WERI-Rb-1 (cell line): Measurements from ENCODE around the gene SEMA4D.

Source experiments
- DNase-seq: peaks from one replicate; pipeline ENCODE4 v3.0.0-alpha.2; 2020
- H3K27ac ChIP-seq: fragments of 250-450 bp; sonication (Bioruptor Pico); 2 replicates; pipeline ENCODE4 v1.5.1; 2020; ENCODE audit warnings: mild to moderate bottlenecking, moderate library complexity
- H3K27me3 ChIP-seq: fragments of 250-450 bp; sonication (Bioruptor Pico); 2 replicates; pipeline ENCODE4 v1.5.1; 2021; ENCODE audit warnings: mild to moderate bottlenecking, low read depth, moderate library complexity; ENCODE audit not compliant: insufficient read depth, severe bottlenecking
- H3K36me3 ChIP-seq: fragments of 250-450 bp; sonication (Bioruptor Pico); 2 replicates; pipeline ENCODE4 v1.5.1; 2020; ENCODE audit warnings: mild to moderate bottlenecking, moderate library complexity
- H3K4me3 ChIP-seq: 2 replicates; pipeline ENCODE4 v1.5.1; 2011; ENCODE audit warnings: low read depth, mild to moderate bottlenecking, control low read depth, low read length
- H3K9me3 ChIP-seq: fragments of 250-450 bp; sonication (Bioruptor Pico); 2 replicates; pipeline ENCODE4 v1.5.1; 2021; ENCODE audit warnings: mild to moderate bottlenecking, moderate library complexity; ENCODE audit not compliant: severe bottlenecking
- CTCF ChIP-seq: IDR thresholded peaks from 2 replicates; pipeline ENCODE4 v1.5.1; 2011; ENCODE audit warnings: low read depth, mild to moderate bottlenecking, control low read depth, inconsistent platforms, low read length

Gene SEMA4D

GRCh38 chr9:89383030-89383720 lies 114.7 kb downstream of the SEMA4D start:
- DNase-seq: no peak
- Histone ChIP-seq H3K4me3 (no peak overlapping the region), H3K27ac (no peak overlapping the region), H3K9me3 (no peaks in the 10 kb centered on the region), H3K27me3 (no peaks in the 10 kb centered on the region), H3K36me3 (peaks cover 28% of the 10 kb centered on the region)
- no peak for TF ChIP-seq CTCF

- H3K27me3 ChIP-seq: no peaks in the 10 kb centered on the region
- H3K27ac ChIP-seq: no peak overlapping the region
- H3K4me3 ChIP-seq: no peak overlapping the region
- no peaks in the 10 kb centered on the region for H3K9me3 ChIP-seq
- no peak for DNase-seq
- no peak for TF ChIP-seq CTCF
- peaks cover 25% of the 10 kb centered on the region for H3K36me3 ChIP-seq
Observed at GRCh38 chr9:89382026-89382986, 115.6 kb downstream of the SEMA4D start.

- Histone ChIP-seq H3K9me3 (no peaks in the 10 kb centered on the region), H3K36me3 (peaks cover 17% of the 10 kb centered on the region), H3K4me3 (no peak overlapping the region), H3K27ac (no peak overlapping the region), H3K27me3 (no peaks in the 10 kb centered on the region)
- DNase-seq: no peak
- TF ChIP-seq CTCF: no peak
Observed at GRCh38 chr9:89381308-89381609, 116.7 kb downstream of the SEMA4D start.

- no peaks in the 10 kb centered on the region for H3K27me3 ChIP-seq
- DNase-seq: no peak
- no peak for TF ChIP-seq CTCF
Observed at GRCh38 chr9:89380437-89381307, 117.2 kb downstream of the SEMA4D start.

GRCh38 chr9:89379508-89380115 lies 118.3 kb downstream of the SEMA4D start:
- Histone ChIP-seq H3K9me3 (no peaks in the 10 kb centered on the region), H3K27me3 (no peaks in the 10 kb centered on the region), H3K36me3 (peaks cover 17% of the 10 kb centered on the region), H3K27ac (no peak overlapping the region), H3K4me3 (no peak overlapping the region)
- DNase-seq: no peak
- TF ChIP-seq CTCF: no peak

More at GRCh38 chr9:89380437-89381307, 117.2 kb downstream of the SEMA4D start:
- no peak overlapping the region for H3K4me3 ChIP-seq
- H3K9me3 ChIP-seq: no peaks in the 10 kb centered on the region
- H3K27ac ChIP-seq: no peak overlapping the region
- peaks cover 17% of the 10 kb centered on the region for H3K36me3 ChIP-seq
